Lower lobe of right lung (tissue), 2 donors: Measurements from ENCODE around the gene MYMX. TPM values are rescaled to one million over a fixed set of nuclear protein-coding genes. Genes with fewer than 3 reads are reported as not detected.

Source experiments
- ATAC-seq, 2 donors: fragments of 200-7000 bp; cut with Tn5 transposase; one replicate each; pipeline ENCODE4 v1.9.1; 2020 to 2022; ENCODE audit warnings: mild to moderate bottlenecking in 2 of 2, moderate library complexity in 2 of 2
- DNase-seq: peaks from one replicate; pipeline ENCODE4 v3.0.0-alpha.2; 2020
- H3K27ac ChIP-seq: fragments of 200-600 bp; one replicate; pipeline ENCODE4 v1.8.0; 2022
- H3K27me3 ChIP-seq: fragments of 200-600 bp; one replicate; pipeline ENCODE4 v1.8.0; 2022; ENCODE audit warnings: low read depth
- H3K36me3 ChIP-seq: fragments of 200-600 bp; one replicate; pipeline ENCODE4 v1.8.0; 2022; ENCODE audit warnings: mild to moderate bottlenecking
- H3K4me1 ChIP-seq: fragments of 200-600 bp; one replicate; pipeline ENCODE4 v1.8.0; 2022
- H3K4me3 ChIP-seq: fragments of 200-600 bp; one replicate; pipeline ENCODE4 v1.8.0; 2022; ENCODE audit warnings: mild to moderate bottlenecking
- H3K9me3 ChIP-seq: fragments of 200-600 bp; one replicate; pipeline ENCODE4 v1.8.0; 2022
- intact Hi-C: fragments of 100-400 bp; cut with DNase I; formaldehyde crosslinking; loops from one replicate; pipeline ENCODE4 v1.11.0; 2022
- total RNA-seq: library from RNA; stranded (reverse); fragmentation: NEBNext Ultra II Directional; extraction: Animal tissue kit (Norgen Biotek cat#: 25700); gene quantifications from one replicate; pipeline ENCODE4 v1.2.1, GENCODE V29; 2021
- TF ChIP-seq, protein P1 (sequence below): fragments of 200-600 bp; IDR thresholded peaks from one replicate; pipeline ENCODE4 v1.8.0; 2022; ENCODE audit warnings: antibody characterized with exemption, mild to moderate bottlenecking
- donor health status: DM: no; HTN: yes; CAD: no; lungs with severe emphysema.

The MYMX gene
- total RNA-seq, 1 donor from 2014 or later, result not detected

DNA sequence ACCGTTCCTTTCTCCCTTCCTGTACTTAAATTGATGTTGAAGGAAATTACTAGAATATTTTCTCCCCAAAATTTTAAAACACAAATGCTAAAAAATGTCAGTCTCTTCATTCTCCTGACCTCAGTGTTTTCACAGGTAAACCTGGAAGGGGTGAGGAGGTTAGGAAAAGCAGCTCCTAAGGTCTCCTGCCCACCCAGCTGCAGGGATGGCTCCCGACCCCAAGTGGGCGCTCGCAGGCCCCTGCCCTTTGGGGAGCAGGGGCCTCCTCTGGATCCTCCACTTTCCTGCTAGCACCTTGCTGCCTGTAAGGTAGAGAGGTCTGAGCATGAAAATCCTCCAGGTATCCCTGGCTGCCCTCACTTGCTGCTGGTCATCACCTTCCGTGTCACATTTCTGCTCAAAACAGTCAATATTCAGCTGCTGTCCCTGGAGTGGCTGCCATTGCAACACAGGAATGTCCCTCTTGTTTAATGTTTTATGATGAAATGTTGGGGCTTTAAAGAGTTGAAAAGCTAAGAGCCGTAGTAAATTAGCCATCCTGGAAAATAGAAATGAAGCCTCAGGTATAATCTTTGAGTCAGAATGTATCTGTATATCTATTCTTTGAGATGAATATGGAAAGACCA, 19.3 kb downstream of the MYMX start:
- Histone ChIP-seq H3K9me3 (no peaks in the 10 kb centered on the region), H3K27me3 (no peaks in the 10 kb centered on the region), H3K4me3 (no peak overlapping the region), H3K27ac (no peak overlapping the region), H3K36me3 (peaks cover 22% of the 10 kb centered on the region), H3K4me1 (peaks cover 43% of the 10 kb centered on the region)
- TF ChIP-seq, protein P1, sequence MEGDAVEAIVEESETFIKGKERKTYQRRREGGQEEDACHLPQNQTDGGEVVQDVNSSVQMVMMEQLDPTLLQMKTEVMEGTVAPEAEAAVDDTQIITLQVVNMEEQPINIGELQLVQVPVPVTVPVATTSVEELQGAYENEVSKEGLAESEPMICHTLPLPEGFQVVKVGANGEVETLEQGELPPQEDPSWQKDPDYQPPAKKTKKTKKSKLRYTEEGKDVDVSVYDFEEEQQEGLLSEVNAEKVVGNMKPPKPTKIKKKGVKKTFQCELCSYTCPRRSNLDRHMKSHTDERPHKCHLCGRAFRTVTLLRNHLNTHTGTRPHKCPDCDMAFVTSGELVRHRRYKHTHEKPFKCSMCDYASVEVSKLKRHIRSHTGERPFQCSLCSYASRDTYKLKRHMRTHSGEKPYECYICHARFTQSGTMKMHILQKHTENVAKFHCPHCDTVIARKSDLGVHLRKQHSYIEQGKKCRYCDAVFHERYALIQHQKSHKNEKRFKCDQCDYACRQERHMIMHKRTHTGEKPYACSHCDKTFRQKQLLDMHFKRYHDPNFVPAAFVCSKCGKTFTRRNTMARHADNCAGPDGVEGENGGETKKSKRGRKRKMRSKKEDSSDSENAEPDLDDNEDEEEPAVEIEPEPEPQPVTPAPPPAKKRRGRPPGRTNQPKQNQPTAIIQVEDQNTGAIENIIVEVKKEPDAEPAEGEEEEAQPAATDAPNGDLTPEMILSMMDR, result no peak
- ATAC-seq (no peak), DNase-seq (peak; percentile 31)
- intact Hi-C loops, result loop anchor here (10.0 kb wide), 1 partner anchor 61 kb away; no protein-coding TSS in a partner anchor

DNA sequence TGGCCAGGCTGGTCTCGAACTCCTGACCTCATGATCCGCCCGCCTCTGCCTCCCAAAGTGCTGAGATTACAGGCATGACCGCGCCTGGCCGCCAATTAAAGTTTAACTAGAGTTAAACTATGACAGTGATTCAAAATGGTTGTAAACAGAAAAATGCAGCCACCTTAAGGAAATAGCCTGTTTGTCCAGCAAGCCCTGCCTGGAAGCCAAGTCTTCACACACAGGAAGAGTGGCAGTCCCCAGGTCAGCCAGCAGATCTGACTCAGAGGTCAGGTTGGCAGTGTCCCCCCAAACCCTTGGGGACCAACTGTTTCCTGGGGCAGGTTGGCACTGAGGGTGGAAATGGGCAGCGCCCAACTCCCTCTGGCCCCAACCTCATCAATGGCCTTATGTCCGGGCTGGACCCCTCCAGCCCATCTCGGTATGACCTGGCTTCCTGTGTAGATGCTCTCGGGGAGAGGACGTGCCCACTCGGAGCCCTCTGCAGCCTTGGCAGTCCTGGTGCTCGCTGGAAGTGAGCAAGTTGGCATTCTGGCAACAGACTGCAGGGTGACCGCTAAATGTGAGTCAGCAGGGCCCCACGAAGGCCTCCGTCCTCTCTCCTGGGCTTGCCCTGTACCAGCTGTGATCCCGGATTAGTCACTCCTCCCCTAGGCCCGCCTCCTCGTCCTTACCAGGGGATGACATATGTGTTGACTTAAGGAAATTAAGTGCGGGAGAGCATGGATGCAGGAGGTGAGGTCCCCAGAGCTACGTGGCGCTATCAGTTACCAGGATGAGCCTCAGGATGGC, 20.5 kb downstream of the MYMX start:
- peak overlapping the region; percentile 66 for H3K4me3 ChIP-seq
- intact Hi-C loops, result loop anchor here (10.0 kb wide), 1 partner anchor 62 kb away; no protein-coding TSS in a partner anchor
- H3K4me1 ChIP-seq, result peaks cover 43% of the 10 kb centered on the region
- H3K27me3 ChIP-seq, result no peaks in the 10 kb centered on the region
- peak overlapping the region; percentile 93 for H3K27ac ChIP-seq
- peak; percentile 95 to 97 for ATAC-seq
- peaks cover 10% of the 10 kb centered on the region for H3K36me3 ChIP-seq
- peak; percentile 93 for DNase-seq
- TF ChIP-seq, protein P1, result no peak
- H3K9me3 ChIP-seq, result no peaks in the 10 kb centered on the region

DNA sequence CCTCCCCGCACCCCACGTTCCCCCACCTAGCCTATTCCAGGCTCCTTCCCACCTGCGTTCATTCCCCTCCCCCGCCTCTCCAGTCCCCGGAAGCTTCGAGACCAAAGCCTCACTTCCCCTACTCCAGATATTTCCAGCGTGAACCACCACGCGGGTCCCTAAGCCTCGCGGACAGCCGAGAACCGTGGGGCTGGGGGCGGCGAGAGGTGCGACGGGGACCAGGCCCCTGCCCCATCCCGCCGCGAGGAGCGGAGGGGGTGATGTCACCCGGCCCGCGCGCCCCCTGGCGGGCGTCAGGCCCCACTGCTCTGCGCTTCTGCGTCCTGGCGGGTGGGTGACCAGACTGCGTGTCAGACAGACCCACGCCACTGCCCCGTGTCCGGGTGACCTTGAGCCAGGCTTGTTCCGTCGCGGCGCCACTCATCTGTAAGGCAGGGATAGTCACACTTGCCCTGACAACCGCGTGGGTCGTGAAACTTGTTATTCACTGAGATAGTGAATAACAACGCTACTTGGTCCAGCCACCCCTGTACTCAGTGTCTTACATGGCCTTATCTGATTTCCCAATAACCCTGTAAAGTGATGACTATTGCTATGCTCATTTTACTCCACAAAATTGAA, 21.2 kb downstream of the MYMX start:
- H3K27me3 ChIP-seq, result no peaks in the 10 kb centered on the region
- H3K4me3 ChIP-seq, result peak overlapping the region; percentile 66
- no peaks in the 10 kb centered on the region for H3K9me3 ChIP-seq
- peaks cover 2% of the 10 kb centered on the region for H3K36me3 ChIP-seq
- DNase-seq, result peak; percentile 88
- H3K4me1 ChIP-seq, result peaks cover 43% of the 10 kb centered on the region
- ATAC-seq, result peak; percentile 94 to 96
- TF ChIP-seq, protein P1, result peak; percentile 98
- H3K27ac ChIP-seq, result peak overlapping the region; percentile 93
- intact Hi-C loops, result loop anchor here (10.0 kb wide), 1 partner anchor 63 kb away; no protein-coding TSS in a partner anchor

DNA sequence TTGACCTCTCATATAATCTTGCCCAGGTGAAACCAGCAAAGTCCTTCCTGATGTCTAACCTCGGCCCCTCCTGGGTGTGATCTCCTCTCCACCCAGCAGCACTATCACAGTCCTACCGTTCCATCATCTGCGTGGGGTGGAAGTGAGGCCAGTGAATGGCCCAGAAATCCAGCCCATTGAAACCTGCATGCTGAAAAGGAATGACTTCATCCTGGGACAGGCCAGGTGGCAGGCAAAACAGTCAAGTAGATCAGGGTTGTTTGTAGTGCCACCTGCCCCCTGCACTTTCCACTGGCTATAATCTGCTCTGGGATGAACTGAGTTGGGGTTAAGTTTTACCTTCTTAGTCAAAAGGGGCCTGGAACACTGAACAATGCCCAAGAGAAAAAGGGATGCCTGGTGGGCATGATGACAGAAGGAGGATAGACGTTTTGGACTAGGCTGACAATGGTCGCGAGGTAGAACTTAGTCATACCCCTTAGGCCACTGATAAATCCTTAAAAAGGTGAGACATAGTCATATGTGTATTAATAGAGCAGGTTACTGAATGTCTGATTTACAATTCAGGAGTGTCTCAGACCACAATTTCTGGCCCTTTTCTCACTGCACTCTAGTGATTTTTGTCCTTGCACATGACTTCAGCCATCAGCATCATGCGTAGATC, 22.1 kb downstream of the MYMX start:
- TF ChIP-seq, protein P1, result no peak
- no peak overlapping the region for H3K4me3 ChIP-seq
- no peaks in the 10 kb centered on the region for H3K36me3 ChIP-seq
- no peaks in the 10 kb centered on the region for H3K9me3 ChIP-seq
- no peaks in the 10 kb centered on the region for H3K27me3 ChIP-seq
- intact Hi-C loops, result loop anchor here (10.0 kb wide), 1 partner anchor 64 kb away; no protein-coding TSS in a partner anchor
- DNase-seq, result no peak
- no peak for ATAC-seq
- H3K4me1 ChIP-seq, result peaks cover 35% of the 10 kb centered on the region
- peak overlapping the region; percentile 93 for H3K27ac ChIP-seq

DNA sequence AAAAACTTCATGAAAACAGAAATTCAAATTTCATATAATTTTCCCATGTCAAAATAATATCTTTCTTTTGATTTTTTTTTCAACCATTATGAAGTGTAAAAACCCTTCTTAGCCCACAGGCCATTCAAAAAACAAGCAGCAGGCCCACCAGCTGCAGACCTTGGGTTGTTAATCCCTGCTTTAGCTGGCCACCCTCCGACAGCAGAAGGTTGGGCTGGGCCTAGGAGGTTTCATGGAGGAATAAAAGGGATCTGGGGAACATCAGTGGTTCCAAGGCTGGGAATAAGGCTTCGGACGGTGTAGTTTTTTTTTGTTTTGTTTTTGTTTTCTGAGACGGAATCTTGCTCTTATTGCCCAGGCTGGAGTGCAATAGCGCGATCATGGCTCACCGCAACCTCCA, 26.6 kb downstream of the MYMX start:
- H3K27me3 ChIP-seq, result no peaks in the 10 kb centered on the region
- no peak overlapping the region for H3K27ac ChIP-seq
- intact Hi-C loops, result no loop called here
- H3K4me3 ChIP-seq, result no peak overlapping the region
- DNase-seq (no peak), ATAC-seq (no peak)
- peaks cover under 1% of the 10 kb centered on the region for H3K36me3 ChIP-seq
- TF ChIP-seq, protein P1, result no peak
- H3K9me3 ChIP-seq, result no peaks in the 10 kb centered on the region
- peaks cover 9% of the 10 kb centered on the region for H3K4me1 ChIP-seq
